Measurements from ENCODE around the gene AGXT.

Gene AGXT

DNA sequence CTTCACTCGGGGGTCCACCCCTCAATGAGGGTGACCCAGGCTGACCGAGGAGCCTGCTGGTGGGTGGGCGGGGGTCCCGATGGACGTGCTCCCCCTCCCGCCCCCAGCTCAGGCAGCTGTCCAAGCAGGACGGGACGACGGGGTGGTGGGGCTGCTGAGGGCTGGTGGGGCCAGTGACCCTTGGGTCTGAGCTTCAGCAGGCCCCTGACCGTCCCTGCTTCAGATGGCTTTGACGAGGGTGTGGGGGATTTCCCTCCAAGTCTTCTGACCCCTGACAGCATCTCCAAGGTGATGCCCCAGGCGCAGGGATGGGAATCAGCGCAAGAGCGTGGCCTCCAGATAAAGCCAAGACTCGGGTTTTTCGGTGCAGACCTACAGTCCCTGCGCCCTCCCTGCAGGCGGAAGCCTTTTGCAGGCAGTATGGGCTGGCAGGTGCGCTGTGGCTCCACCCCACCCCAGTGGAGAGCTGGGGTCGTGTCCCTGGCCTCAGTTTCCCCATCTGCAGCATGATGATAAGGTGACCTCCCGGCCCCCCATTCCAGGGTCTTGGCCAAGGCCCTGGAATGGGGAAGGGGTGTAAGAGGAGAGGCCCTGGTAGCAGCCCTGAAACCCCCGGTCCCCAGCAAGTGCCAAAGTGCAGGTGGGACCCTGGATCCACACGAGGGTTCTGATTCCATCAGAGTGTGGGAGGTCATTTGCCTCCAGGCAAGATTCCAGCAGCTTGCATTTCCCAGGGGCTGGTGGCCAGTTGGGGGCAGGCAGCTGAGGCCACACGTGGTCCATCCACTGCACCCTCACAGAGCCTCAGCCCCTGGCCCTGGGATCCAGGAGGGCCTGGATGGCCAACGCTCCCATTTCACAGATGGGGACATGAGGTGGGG is 46.3 kb downstream of the AGXT start:
- no peak for DNase-seq (ENCODE audit: low spot score)

GRCh38 chr2:240915526-240916341 is 47.1 kb downstream of the AGXT start:
- no peak for DNase-seq (ENCODE audit: low spot score)

DNA sequence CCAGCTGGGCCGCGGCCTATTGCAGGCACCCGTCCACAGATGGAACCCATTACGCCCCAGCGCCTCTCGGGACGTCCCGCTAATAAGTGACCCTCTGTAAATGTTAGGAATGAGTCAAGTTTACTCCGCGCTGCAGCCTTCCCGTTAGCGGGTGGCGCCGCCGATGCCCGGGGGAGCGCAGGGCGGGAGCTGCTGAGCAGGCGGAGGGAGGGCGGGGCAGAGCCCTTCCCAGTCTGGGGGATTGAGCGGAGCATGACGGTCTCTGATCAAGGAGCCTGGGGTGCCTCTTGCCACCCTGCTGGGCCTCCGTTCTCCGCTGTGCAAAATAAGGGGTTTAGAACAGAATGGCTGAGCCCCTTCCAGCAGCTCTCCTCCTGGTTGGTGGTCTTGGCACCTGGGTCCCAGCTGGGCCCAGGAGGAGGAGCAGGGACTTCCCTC is 48.0 kb downstream of the AGXT start:
- no peak for DNase-seq (ENCODE audit: low spot score)

- DNase-seq (ENCODE audit: low spot score): no peak
Measured at GRCh38 chr2:240917009-240917683, 48.5 kb downstream of the AGXT start.

DNA sequence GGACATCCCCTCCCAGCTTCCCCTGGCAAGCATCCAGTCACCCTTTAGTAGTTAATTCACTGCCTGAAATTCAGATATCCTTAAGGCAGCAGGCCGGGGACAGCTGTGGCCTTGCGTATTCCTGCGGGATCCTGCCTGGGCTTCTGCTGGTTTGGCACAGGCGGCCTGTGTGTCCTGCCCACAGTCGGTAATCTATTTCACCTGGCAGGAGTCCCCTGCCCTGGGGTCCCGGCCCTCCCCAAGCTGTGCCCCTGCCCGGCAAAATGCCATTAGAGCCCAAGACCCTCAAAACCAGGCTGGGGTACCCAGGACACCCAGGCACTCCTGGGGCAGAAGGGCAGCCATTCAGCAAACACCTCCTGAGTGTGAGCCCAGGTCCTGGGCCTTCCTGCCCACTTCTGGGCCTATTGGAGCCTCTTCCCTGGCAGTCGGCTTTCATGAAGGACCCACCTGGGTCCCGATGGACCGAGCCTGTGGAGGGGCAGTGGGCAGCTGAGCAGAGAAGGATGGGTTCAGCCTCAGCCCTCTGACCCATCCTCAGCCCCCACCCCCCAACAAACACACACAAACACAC is 49.1 kb downstream of the AGXT start:
- DNase-seq (ENCODE audit: low spot score): no peak

GRCh38 chr2:240918258-240919091 is 49.9 kb downstream of the AGXT start:
- no peak for DNase-seq (ENCODE audit: low spot score)

DNA sequence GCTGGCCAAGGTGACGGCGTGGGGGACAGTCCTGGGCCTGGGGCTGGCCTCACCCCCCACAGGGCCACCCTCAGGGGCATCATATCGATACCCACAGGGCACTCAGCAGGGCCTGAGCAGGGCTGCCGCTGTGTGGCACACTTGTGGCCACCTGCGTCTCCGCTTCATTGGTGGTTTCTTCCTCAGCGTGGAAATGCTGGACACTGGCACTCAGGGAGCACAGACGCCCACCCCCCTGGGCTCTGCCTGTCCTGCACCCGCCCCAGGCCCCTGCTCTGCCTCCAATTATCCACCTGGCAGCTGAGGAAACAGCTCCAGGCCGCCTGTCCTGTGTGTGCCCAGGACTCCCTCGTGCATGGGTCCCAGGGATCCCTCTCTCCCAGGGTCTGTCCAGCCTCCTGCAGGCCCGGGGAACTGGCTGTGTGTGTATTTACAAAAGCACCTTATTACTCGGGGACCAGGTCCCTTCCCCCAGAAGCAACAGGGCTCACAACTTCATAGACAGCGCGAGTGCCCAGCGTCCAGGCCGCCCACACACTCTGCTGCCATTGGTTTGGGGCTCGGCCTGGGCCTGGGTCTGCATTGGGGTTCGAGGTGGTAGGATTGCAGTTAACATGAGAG is 50.6 kb downstream of the AGXT start:
- no peak for DNase-seq (ENCODE audit: low spot score)

DNA sequence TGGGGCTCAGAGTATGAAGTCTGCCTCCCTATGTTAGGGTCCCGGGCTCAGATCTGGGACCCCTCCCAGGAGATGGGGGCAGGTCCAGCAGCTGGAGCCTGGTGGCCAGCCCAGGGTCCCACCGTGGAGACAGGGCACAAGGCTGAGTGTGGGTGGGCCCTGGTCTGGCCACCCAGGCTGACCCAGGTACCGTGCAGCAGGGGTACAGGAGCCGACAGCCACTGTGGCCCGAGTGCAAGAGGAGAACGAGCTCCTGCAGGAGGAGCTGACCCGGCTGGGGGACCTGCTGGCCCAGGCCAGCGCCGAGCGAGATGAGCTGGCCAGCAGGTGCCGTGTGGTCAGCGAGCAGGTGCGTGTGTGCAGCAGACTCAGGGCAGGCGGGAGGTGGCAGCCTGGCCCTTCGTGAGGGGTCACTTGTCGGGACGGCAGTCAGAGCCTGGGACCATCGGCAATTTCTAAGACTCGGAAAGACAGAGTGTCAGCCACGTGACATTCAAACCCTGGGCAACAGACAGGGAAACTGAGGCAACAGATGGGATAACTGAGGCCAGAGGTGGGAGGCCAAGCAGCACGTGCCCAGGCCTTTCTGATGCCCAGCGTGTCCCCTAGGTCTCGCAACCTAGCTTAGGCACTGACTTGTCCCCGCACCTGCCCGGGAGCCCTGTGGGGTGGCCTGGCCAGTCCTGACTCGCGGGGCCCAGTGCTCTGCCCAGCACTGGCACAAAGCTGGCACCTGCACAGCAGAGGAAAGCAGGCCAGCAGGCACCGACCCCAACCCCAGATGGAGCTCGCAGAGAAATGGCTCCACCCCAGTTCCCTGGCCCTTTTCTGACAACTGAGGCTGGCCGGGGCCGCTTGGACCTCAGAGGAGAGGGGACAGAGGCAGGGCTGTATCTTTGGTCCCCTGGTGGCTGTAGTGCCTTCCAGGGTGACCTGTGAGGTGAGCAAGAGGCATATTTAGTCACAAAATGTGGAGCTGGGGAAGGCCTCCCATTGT is 51.5 kb downstream of the AGXT start:
- no peak for DNase-seq (ENCODE audit: low spot score)

DNA sequence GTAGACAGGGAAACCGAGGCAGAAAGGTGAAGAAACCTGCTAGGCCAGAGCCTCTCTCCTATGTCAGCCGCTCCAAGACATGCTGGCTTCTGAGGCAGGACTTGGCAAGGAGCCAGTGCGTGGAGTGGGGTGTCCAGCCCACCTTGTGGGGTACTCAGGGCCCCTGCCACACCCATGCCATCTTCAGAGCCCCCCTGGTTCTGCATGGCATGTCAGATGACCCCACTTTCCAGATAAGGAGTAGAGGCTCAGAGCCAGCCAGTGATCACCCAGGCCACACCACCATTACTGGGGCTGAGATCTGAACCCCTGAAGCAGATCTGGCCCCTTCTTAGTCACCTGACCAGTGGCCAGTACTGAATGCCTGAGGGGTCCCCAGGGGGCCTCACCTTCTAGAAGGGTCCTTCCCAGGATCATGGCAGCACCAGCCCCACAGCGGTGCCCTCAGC is 52.2 kb downstream of the AGXT start:
- no peak for DNase-seq (ENCODE audit: low spot score)

DNA sequence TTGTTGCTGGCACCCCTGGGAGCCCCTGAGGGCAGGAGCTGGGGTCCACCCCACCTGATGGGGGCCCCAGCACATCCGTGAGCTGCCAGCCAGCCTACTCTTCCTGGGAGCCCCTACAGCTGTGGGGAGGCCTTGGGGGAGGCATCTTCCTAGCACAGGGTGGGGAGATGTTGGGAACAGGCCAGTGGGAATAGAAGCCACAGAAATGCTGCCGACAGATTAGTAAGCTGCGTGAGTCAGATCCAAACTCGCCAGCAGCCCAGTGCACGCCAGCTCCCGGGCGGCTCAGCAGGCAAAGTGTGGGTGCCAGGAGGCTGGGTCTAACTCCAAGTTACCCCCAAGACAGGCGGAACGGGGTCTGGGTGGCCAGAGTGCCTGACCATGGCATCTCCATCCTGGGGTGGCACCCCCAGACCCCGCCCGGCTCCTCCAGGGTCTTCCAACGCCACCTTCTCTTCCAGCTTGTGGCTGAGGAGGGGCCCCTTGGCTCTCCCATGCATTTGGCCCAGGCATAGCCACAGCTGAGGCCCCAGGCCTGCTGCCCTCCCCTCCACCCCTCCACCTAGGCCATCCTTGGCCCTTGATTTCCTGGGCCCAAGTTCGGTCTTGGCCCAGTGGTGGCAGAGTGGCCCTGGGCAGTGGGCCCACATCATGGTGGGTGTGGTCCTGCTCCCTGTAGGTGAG is 52.8 kb downstream of the AGXT start:
- DNase-seq (ENCODE audit: low spot score): no peak

DNA sequence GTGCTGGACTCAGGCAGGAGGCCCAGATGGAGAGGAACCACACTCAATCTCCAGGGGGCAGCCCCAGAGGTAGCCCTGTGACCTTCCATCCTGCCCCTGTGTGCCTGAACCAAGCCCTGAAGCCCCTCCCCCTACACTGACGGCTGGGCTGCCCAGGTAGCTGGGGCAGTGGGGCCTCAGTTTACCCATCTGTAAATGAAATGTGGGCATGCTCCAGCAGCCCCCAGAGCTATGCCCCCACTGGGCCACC is 53.3 kb downstream of the AGXT start:
- DNase-seq (ENCODE audit: low spot score): no peak

- no peak for DNase-seq (ENCODE audit: low spot score)
Measured at GRCh38 chr2:240922245-240922981, 53.8 kb downstream of the AGXT start.

DNA sequence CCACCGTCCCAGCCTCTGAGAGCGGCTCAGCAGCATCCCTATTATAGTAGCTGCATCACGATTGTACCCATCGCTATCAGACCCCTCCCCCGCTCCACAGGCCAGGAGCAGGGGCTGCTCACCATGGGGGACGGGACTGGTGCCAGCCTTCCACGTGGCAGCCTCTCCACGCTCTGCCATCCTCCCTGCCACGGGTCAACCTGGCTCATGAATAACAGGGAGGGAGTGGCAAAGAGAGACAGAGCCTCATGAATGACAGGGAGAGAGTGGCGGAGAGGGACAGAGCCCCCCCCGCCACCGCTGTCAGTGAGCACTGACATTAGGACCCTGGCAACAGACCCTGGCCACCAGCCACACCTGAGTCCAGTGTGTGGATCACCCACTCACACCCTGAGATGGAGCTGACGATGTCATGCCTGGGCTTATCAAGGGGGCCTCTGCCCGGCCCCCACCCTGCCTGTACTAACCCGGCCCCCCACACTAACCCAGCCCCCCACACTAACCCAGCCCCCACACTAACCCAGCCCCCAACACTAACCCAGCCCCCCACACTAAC is 54.4 kb downstream of the AGXT start:
- DNase-seq (ENCODE audit: low spot score): no peak

DNA sequence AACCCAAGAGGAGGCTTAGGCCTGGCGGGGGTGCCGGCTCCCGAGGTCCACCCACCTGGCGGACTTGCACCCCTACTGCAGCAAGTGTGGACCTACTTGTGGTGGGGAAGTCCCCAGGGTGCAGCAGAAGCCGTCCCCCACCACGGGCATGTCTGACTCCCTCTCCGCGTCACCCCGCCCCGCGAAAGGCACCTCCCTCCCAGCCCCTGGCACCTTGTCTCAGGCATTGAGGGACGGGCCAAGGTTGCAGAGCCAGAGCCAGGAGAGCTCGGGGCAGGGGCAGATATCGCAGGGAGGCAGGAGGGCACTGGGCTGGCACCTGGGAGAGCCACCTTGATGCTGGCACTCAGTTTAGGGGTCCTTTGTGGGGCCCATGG is 56.6 kb downstream of the AGXT start:
- DNase-seq (ENCODE audit: low spot score): no peak

DNA sequence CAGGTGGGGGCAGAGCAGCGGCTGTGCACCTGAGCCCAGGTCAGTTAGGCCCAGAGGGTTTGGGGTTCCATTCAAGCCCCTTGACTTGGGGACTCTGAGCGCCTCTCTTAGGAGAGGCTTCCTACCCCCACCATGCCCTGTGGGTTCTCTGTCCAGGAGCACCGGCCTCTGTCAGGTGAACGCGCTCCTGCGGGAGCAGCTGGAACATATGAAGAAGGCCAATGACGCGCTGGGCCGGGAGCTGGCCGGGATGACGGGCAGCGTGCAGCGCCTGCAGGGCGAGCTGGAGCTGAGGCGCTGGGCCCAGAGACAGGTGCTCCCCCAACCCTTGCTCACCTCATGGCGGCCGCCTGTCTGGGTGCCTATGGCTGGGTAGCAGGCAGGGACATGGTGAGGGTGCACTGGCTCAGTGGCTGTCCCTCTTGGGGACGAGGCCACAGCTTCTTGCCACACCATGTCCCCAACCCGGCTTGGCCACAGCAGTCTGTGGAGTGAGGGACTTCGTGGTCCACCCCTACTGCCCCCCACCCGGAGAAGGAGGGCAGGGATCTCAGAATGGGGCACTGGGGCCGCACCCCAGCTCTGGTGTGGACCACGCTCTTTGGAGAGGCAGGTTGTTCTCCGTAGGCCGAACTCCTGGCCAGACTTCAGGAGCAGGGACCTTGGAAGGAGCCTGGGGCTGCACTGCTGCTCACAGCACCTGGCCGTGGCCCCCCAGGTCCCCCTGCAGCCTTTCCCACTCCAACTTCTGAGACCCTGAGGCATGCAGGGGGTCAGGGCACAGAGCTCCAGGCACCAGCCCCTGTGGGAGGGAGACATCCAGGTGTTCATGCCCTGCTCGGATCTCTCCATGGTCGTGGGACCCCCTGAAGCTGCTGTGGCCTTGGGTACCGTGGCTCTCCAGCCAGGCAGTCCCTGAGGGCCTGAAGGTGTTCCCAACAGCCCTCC is 57.2 kb downstream of the AGXT start:
- DNase-seq (ENCODE audit: low spot score): no peak

GRCh38 chr2:240926516-240927389 is 58.1 kb downstream of the AGXT start:
- no peak for DNase-seq (ENCODE audit: low spot score)
